Small intestine (tissue), 7 donors: ENCODE measurements around the gene WWTR1. TPM values are rescaled to one million over a fixed set of nuclear protein-coding genes. Genes with fewer than 3 reads are reported as not detected.

Source experiments
- DNase-seq, 2 donors: peaks; one replicate each; pipeline versions ENCODE4 v3.0.0 to v3.0.0-alpha.2; 2013
- FAIRE-seq: peaks from 2 replicates; lab custom pipeline; 2012; peaks lifted over from hg19 to GRCh38; lab: Jason Lieb, UNC
- H3K27ac ChIP-seq, 3 donors: one replicate each; pipeline ENCODE4 v1.5.1; 2013; ENCODE audit warnings: low read length in 2 of 3, mild to moderate bottlenecking in 2 of 3, control low read depth in 1 of 3, inconsistent platforms in 1 of 3, low read depth in 1 of 3, moderate library complexity in 1 of 3
- H3K27me3 ChIP-seq, 3 donors: one replicate each; pipeline ENCODE4 v1.6.1; 2013; ENCODE audit warnings: low read length in 3 of 3, inconsistent platforms in 1 of 3; ENCODE audit not compliant: control insufficient read depth in 3 of 3, insufficient read depth in 3 of 3
- H3K36me3 ChIP-seq, 3 donors: one replicate each; pipeline ENCODE4 v1.6.1; 2013; ENCODE audit warnings: low read length in 3 of 3, inconsistent platforms in 1 of 3, low read depth in 1 of 3, mild to moderate bottlenecking in 1 of 3, moderate library complexity in 1 of 3; ENCODE audit not compliant: control insufficient read depth in 3 of 3, insufficient read depth in 2 of 3
- H3K4me1 ChIP-seq, 3 donors: one replicate each; pipeline ENCODE4 v1.6.1; 2013; ENCODE audit warnings: low read length in 2 of 3, inconsistent platforms in 1 of 3, low read depth in 1 of 3, mild to moderate bottlenecking in 1 of 3, moderate library complexity in 1 of 3; ENCODE audit not compliant: control insufficient read depth in 3 of 3, insufficient read depth in 2 of 3
- H3K4me3 ChIP-seq, 3 donors: one replicate each; pipeline ENCODE4 v1.5.1; 2013; ENCODE audit warnings: low read length in 3 of 3, control low read depth in 1 of 3, inconsistent platforms in 1 of 3, low read depth in 1 of 3, mild to moderate bottlenecking in 1 of 3, moderate library complexity in 1 of 3
- H3K9me3 ChIP-seq, 2 donors: one replicate each; pipeline ENCODE4 v1.6.1; 2013; ENCODE audit warnings: low read depth in 1 of 2, low read length in 1 of 2; ENCODE audit not compliant: control insufficient read depth in 2 of 2, insufficient read depth in 1 of 2
- WGBS, 3 donors: extraction: QIAGEN DNeasy Blood & Tissue Kit; methylation state at CpG; one replicate each; pipeline ENCODE4 v1.1.7; 2013; 5-methylcytosine and 5-hydroxymethylcytosine counted together
- polyA plus RNA-seq, 4 donors: library from polyadenylated mRNA; stranded (reverse) in 3 of 4; unstranded in 1 of 4; fragments of 200-250 nt in 3 of 4; fragments of 120-200 nt in 1 of 4; gene quantifications; one replicate each; pipeline versions ENCODE4 v1.2.1 to v1.2.3, GENCODE V29; 2013
- donor health status: healthy with polysubstance abuse.
- donor health status: control.
- donor health status: control.
- donor health status: Bipolar disorder and iron deficiency.
- donor health status: healthy.

The WWTR1 gene
- polyA plus RNA-seq, 4 donors: 2.0 to 27.3 (median 15.0) TPM

GRCh38 chr3:149479621-149480325, 178.1 kb downstream of the WWTR1 start:
- Histone ChIP-seq H3K36me3 (peaks cover 0 to 17% (median 14%) of the 10 kb centered on the region in 3 donors), H3K27me3 (no peaks in the 10 kb centered on the region), H3K9me3 (no peaks in the 10 kb centered on the region), H3K4me3 (peak overlapping the region in 1 of 3 donors; percentile 57), H3K4me1 (peaks cover 0 to 11% (median 0%) of the 10 kb centered on the region in 3 donors), H3K27ac (peak overlapping the region; percentile 7 to 25 (median 18))
- WGBS, 3 donors: 64 to 75% (median 70%) methylated on average over 14 of the region's 14 CpGs
- FAIRE-seq (no peak), DNase-seq (no peak)

GRCh38 chr3:149476225-149476624, 181.6 kb downstream of the WWTR1 start:
- H3K36me3 ChIP-seq: peaks cover 0 to 10% (median 9%) of the 10 kb centered on the region in 3 donors
- H3K27me3 ChIP-seq: no peaks in the 10 kb centered on the region
- no peaks in the 10 kb centered on the region for H3K9me3 ChIP-seq
- WGBS, 3 donors: 88 to 91% (median 88%) methylated on average over 4 of the region's 4 CpGs
- H3K4me3 ChIP-seq: peak overlapping the region in 2 of 3 donors; percentile 42 to 81
- no peak for FAIRE-seq
- peak in 1 of 2 donors; percentile 48 for DNase-seq
- H3K27ac ChIP-seq: peak overlapping the region in 2 of 3 donors; percentile 18 to 69
- H3K4me1 ChIP-seq: peaks cover 6 to 44% (median 14%) of the 10 kb centered on the region in 3 donors

DNA sequence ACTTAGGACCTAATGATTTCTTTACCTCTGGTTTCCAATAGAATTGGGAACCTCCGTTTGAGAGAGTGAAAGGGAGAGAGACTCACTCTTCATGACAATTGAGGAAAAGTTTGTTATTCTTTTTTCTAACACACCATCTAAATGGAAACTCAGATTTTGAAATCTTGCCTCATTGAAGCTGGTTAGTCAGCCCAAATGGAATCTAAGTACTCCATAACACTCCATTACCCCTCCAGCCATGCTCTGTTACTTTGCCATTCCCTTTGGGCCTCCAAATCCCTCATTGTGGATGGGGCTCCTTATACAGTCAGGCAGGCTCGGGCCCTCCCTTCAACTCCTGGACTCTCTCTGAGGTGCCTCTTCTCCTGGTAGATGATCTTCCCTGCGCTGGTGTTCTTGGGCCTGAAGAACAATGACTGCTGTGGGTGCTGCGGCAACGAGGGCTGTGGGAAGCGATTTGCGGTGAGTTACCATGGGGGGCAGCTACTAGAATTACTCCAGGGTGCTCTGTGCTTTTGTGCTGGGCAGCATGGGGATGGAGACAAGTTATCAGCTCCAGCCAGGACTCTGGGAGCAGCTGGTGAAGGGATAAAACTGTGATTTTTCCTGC, 182.3 kb downstream of the WWTR1 start:
- no peak for DNase-seq
- peak overlapping the region; percentile 29 to 74 (median 69) for H3K27ac ChIP-seq
- no peaks in the 10 kb centered on the region for H3K9me3 ChIP-seq
- H3K27me3 ChIP-seq: no peaks in the 10 kb centered on the region
- H3K36me3 ChIP-seq: peaks cover 0 to 10% (median 7%) of the 10 kb centered on the region in 3 donors
- H3K4me3 ChIP-seq: peak overlapping the region in 2 of 3 donors; percentile 42 to 81
- peaks cover 6 to 44% (median 14%) of the 10 kb centered on the region in 3 donors for H3K4me1 ChIP-seq
- 87 to 94% (median 92%) methylated on average over 7 of the region's 7 CpGs for WGBS, 3 donors
- no peak for FAIRE-seq

DNA sequence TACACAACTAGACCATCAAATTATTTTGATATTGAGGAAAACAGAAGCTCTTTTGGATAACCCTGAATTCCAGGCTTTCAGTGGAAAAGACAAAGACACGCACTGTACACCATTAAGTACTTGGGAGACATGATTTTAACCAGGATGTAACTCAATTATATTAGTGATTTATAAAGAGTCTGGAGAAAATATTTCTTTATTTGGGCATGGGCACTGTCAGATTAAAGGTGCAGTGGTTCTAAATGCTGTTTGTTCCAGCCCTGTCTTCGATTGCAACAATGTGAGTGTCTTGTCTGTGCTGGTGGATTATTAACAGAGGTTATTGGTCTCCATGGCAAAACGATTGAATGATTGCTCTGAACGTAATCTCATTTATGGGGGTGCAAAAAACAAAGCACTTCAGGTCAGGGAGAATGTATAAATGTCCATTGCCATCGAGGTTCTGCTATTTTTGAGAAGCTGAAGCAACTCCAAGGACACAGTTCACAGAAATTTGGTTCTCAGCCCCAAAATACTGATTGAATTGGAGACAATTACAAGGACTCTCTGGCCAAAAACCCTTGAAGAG, 183.5 kb downstream of the WWTR1 start, which contains the start of gene TM4SF4:
TM4SF4 (plus strand) TSS at position 448 of the 568 bp plus-strand sequence. CDS start 181 bp downstream, outside the sequence.
- H3K27ac ChIP-seq: peak within 1 kb of the TSS; percentile 74 to 93 (median 91)
- WGBS, 3 donors: 16 to 54% (median 23%) methylated on average over 5 of the region's 5 CpGs
- no peaks in the 10 kb centered on the region for H3K27me3 ChIP-seq
- FAIRE-seq (no peak), DNase-seq (peak; percentile 82 to 90)
- H3K9me3 ChIP-seq: no peaks in the 10 kb centered on the region
- peak within 1 kb of the TSS in 2 of 3 donors; percentile 42 to 81 for H3K4me3 ChIP-seq
- peaks cover 6 to 34% (median 14%) of the 10 kb centered on the region in 3 donors for H3K4me1 ChIP-seq
- H3K36me3 ChIP-seq: peaks cover 0 to 4% (median 3%) of the 10 kb centered on the region in 3 donors

GRCh38 chr3:149473357-149474249, 184.2 kb downstream of the WWTR1 start:
- no peak for FAIRE-seq

GRCh38 chr3:149472030-149472797, 185.6 kb downstream of the WWTR1 start:
- H3K4me1 ChIP-seq: peaks cover 8 to 39% (median 16%) of the 10 kb centered on the region in 3 donors
- H3K36me3 ChIP-seq: peaks cover 0 to 2% (median 0%) of the 10 kb centered on the region in 3 donors
- H3K9me3 ChIP-seq: no peaks in the 10 kb centered on the region
- H3K27me3 ChIP-seq: no peaks in the 10 kb centered on the region
- peak overlapping the region; percentile 69 to 91 (median 74) for H3K27ac ChIP-seq
- WGBS, 3 donors: 50 to 59% (median 52%) methylated on average over 2 of the region's 2 CpGs
- DNase-seq (peak in 1 of 2 donors; percentile 49), FAIRE-seq (no peak)
- H3K4me3 ChIP-seq: no peak overlapping the region

More at GRCh38 chr3:149473357-149474249, 184.2 kb downstream of the WWTR1 start:
- no peaks in the 10 kb centered on the region for H3K9me3 ChIP-seq
- peak; percentile 78 to 99 for DNase-seq
- H3K27ac ChIP-seq: peak overlapping the region; percentile 74 to 93 (median 91)
- peaks cover 0 to 3% (median 2%) of the 10 kb centered on the region in 3 donors for H3K36me3 ChIP-seq
- 19 to 52% (median 36%) methylated on average over 7 of the region's 7 CpGs for WGBS, 3 donors
- peak overlapping the region in 1 of 3 donors; percentile 21 for H3K4me3 ChIP-seq
- H3K4me1 ChIP-seq: peaks cover 6 to 36% (median 16%) of the 10 kb centered on the region in 3 donors
- H3K27me3 ChIP-seq: no peaks in the 10 kb centered on the region

GRCh38 chr3:149470381-149470780, 187.4 kb downstream of the WWTR1 start:
- Histone ChIP-seq H3K36me3 (no peaks in the 10 kb centered on the region), H3K4me1 (peaks cover 11 to 39% (median 16%) of the 10 kb centered on the region in 3 donors), H3K27me3 (no peaks in the 10 kb centered on the region), H3K27ac (no peak overlapping the region), H3K4me3 (no peak overlapping the region), H3K9me3 (no peaks in the 10 kb centered on the region)
- no peak for DNase-seq
- 75 to 78% (median 78%) methylated on average over 3 of the region's 3 CpGs for WGBS, 3 donors
- no peak for FAIRE-seq
